Measurements from ENCODE around the gene KCNJ1.

KCNJ1 gene

GRCh38 chr11:128867277-128867676, at the start of gene KCNJ1:
Gene KCNJ1, minus strand, starts transcription at chr11:128867296. Its CDS starts 27,053 bp downstream, at chr11:128840243.
- no peak for DNase-seq

DNA sequence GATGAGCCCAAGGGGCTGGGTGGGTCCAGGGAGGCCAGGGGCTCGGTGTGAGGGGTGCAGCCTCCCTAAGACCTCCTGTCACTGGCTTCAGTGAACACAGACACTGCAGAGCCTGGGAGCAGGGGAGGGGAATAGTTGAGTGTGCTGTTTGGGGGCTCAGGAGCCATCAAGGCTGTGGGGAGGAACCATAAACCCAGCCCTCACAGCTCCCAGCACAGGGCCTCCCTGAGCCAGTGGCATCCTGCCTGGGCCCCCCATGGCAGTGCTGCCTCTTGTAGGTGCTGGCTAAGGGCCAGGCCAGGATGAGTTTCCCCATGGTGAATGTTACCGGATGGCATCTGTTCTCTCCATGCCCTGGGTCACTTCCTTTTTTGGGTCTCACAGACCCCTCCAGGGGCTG, 49.6 kb upstream of the KCNJ1 start:
- no peak for DNase-seq

DNA sequence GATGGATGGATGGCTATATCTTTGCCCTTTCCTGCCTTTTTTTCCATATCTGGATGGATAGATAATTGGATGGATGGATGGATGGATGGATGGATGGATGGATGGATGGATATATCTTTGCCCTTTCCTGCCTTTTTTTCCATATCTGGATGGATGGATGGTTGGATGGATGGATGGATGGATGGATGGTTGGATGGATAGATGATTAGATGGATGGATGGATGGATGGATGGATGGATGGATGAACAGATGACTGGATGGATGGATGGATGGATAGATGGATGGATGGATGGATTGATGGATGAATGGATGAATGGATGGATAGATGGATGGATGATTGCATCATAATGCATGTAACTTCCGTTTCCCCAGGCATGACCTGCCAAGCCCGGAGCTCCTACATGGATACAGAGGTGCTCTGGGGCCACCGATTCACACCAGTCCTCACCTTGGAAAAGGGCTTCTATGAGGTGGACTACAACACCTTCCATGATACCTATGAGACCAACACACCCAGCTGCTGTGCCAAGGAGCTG, 49.0 kb upstream of the KCNJ1 start:
- DNase-seq = no peak

GRCh38 chr11:128915149-128915521, 48.0 kb upstream of the KCNJ1 start:
- no peak for DNase-seq

DNA sequence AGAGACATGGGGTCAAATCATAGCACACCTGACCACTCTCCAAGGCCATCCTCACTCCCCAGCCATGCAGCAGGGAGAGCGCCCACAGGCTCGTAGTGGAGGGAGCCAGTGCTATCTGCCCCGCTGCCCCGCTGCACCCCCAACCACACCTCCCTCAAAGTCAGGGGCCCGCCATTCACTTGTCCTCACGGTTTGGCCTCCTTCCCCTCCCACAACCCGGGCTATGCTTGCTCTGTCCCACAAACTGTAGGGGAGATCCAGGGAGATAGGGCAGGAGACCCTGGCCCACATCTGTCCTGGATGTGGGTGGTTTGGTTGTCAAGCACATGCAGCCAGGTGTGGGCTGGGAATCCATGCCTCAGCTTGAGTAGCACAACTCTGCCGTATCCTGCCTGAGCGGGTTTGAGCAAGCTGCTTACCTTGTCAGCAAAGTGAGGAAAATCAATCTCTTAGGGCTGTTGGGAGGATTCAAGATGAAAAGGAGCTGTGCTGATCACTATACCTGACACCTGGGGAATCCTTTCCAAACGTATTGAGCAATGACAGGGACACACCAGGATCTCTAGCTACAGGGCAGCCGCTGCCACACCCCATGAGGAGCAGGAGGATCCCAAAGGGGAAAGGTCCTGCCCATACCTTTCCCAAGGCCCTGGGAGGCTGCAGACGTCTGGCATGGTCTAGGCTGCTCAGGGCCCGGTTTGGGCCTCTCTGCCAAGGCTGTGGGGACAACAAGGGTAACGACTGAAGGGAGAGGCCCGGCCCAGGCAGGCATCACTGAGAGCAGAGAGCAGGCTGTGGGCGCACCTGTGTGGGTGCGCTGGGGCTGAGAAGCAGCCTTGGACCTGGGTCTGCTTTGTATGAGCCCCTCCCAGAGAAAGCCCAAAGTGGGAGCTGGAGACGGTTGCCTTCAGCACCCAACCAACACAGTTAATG, 47.4 kb upstream of the KCNJ1 start:
- DNase-seq = no peak

GRCh38 chr11:128913806-128914205, 46.7 kb upstream of the KCNJ1 start:
- no peak for DNase-seq

- no peak for DNase-seq
Measured at GRCh38 chr11:128911701-128912100, 44.6 kb upstream of the KCNJ1 start.

DNA sequence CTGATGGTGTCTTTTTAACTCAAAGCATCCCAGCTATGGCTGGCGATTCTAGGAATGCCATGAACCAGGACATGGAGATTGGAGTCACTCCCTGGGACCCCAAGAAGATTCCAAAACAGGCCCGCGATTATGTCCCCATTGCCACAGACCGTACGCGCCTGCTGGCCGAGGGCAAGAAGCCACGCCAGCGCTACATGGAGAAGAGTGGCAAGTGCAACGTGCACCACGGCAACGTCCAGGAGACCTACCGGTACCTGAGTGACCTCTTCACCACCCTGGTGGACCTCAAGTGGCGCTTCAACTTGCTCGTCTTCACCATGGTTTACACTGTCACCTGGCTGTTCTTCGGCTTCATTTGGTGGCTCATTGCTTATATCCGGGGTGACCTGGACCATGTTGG, 44.1 kb upstream of the KCNJ1 start:
- DNase-seq = no peak

DNA sequence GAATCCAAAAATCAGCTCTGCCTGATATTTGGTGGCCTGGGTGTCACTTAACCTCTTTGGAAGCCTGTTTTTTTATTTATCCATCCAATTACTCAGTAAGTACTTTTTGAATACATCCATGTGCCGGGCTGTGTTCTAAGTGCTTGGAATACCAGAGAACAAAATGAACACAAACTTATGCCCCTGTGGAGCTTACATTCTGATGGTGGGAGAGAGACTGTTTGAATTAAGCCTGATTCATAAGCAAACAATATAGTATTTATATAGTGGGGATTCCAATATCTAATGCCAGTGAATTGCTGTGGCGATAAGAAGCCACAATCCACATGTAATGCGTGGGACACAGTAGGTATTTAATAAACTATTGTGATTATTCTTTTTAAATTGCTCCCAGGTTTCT, 43.5 kb upstream of the KCNJ1 start:
- no peak for DNase-seq

GRCh38 chr11:128909438-128910125, 42.5 kb upstream of the KCNJ1 start:
- no peak for DNase-seq

DNA sequence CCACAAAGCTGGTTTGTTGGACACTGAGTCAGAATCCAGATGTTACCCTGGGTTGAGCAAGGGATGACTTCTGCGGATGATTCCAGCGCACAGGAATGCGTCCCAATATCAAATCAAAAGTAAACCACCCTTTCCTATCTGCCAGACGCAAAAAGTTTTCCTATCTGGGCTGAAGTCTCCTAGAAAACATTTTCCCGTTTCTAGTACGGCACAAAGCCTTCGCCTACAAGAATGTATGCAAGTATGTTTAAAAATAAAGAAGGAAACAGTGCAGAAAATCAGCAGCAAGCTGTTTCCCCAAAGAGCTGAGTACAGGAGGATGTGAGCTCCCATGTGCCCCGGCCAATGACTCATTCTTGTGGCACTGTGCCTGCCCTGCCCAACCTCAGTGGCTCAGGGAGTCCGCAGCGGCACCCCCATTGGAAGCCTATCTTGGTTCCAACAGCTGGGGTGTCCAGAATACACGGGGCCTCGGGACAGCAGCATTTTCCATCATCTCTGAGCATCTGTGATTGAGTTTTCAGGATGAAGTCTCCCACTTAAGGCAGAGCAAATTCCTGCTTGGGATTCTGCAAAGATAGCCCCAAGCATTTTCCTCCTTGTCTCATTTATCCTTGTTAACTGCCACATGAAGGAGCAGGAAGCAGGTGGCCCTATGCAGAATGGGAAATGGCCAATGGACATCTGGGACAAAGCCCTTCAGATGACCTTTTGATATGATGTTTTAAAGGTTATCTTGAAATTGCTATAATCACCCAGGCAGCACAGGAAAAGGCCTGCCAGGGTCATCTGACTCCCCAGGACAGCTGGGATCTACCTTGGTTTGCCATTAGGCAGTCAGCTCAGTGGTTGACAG, 41.5 kb upstream of the KCNJ1 start:
- DNase-seq = no peak

DNA sequence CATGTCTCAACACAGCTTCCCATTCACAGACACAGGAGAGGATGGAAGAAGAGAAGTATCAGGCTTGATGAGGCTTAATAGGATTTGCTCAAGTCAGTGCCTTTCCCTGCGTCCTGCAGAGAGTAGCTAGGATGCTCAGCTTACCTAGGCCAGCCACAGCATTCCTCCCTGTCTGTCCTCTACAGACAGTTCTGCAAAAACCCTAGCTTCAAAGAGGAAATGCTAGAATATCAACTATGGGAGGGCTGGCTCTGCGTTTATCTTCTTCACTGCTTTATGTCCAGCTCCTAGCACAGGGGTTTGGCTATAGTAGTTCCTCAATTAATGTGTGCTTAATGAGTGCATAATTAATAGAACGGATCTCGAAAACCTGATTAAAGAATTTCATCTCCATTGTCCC, 40.5 kb upstream of the KCNJ1 start:
- no peak for DNase-seq

DNA sequence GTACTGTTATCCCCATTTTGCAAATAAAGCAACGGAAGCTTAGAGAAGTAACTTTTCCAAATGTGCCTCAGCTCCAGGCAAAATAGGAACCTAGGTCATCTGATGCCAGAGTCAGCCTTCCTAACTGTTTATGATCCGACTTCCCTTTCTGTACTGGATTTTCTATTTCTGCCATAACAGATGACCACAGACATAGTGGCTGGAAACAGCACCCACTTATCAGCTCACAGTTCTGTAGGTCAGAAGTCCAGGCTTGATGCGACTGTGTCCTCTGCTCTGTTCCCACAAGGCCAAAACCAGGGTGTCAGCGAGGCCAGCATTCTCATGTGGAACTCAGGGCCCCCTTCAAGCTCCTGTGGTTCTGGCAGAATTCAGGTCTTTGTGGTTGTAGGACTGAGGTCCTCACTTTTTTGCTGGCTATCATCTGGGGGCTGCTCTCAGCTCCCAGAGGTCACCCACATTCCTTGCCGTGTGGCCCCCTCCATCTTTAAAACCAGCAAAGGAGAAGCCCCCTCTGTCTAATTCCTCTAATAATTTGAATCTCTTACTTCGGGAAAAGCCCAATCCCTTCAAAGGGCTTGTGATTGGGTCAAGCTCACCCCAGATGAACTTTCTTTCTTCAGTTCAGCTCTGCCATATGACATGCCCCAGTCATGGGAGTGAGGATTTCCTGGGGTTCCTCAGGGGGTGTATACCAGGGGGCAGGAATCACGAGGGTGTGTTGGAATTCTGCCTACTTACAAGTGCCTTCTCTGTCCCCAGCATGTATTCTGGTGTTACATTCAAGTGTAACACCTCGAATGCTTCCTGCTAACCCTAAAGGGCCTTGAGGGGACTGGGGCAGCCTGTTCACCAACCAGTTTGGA, 39.3 kb upstream of the KCNJ1 start:
- no peak for DNase-seq

- peak; percentile 68 for DNase-seq
Measured at GRCh38 chr11:128905345-128906184, 38.5 kb upstream of the KCNJ1 start.

DNA sequence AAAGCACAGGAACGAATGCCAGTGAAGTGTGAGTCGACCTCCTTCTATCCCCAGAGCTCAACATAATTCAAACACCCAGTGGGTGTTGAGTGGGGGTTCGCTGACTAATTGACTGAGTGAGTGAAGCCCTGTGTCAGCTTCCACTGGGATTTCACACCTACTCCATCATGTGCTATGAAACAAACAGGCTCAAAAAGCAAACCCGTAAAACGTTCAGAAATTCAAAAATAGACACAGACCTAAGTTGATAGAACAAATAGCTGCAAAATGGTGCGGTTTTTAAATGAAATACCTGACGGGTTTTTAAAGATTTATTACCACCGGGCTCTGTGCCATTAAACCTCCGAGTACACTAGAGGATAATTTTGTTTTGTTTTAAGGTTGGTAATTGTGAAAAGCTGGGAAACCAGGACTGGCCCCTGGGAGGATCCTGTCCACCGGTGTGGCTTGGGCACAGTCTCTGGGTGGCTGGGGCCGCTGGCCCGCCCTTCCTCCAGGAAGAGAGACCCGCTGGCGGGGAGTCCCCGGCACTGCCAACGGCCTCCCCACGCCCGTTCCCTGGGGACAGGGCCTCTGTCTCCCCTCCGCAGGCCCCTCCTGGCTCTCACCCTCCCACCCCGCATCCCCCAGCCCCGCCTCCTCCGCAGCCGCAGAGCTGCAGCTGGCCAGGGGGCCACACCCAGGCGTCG, 37.7 kb upstream of the KCNJ1 start:
- no peak for DNase-seq

- DNase-seq = no peak
Measured at GRCh38 chr11:128904303-128904655, 37.2 kb upstream of the KCNJ1 start.

- DNase-seq = no peak
Measured at GRCh38 chr11:128903248-128904061, 36.4 kb upstream of the KCNJ1 start.

DNA sequence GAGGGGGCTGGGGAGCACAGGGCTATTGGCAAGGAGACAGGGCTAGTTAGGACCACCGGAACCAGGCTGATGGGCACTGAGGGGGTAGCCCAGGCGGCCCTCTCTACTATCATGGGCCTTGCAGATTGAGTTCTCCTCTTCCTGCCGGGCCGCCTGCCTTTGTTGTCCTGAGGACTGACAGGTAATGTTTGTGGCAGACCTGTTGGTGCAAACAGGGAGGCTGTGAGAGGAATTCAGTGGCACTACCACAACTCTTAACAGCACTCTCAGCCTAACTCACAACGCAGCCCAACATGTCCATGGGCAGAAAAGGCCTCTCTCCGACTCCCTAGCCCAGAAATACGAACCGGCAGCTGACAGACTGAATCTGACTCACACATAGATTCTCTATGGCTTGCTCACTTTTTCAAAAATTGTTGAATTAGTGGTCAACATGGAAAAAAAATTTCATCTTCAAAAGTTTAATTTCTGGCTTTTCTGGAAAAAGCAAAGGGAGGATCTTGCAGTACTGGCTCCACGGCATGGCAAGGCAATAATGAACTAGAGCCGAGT, 35.5 kb upstream of the KCNJ1 start:
- no peak for DNase-seq
